Measurements from ENCODE around the gene PLA2G4A. TPM values are rescaled to one million over a fixed set of nuclear protein-coding genes. Genes with fewer than 3 reads are reported as not detected.

Gene PLA2G4A
- total RNA-seq, 3 donors from 2014 or later: 5.3 to 26.8 (median 6.9) TPM

DNA sequence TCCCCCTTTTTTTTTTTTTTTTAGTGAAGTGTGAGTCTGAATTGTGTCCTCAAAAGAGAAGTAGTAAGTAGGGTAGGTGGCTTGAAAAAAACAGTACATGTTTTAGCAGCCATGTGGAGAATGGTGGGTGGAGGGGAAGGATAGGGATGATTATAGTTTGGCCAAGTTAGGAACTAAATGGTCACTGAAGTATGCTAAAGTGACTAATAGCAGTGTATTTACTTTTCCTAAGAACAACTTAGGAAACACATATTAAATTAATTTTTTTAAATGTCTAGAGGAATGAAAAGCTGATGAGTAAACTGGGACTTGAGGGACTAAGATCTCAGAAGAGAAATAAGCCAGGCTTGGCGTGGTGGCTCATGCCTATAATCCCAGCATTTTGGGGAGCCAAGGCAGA lies 55.5 kb downstream of the PLA2G4A start:
- Histone ChIP-seq H3K4me3 (no peak overlapping the region), H3K9me3 (no peaks in the 10 kb centered on the region), H3K4me1 (ENCODE audit: low read depth) (no peaks in the 10 kb centered on the region), H3K36me3 (ENCODE audit: low read depth) (no peaks in the 10 kb centered on the region)
- TF ChIP-seq, protein P1, sequence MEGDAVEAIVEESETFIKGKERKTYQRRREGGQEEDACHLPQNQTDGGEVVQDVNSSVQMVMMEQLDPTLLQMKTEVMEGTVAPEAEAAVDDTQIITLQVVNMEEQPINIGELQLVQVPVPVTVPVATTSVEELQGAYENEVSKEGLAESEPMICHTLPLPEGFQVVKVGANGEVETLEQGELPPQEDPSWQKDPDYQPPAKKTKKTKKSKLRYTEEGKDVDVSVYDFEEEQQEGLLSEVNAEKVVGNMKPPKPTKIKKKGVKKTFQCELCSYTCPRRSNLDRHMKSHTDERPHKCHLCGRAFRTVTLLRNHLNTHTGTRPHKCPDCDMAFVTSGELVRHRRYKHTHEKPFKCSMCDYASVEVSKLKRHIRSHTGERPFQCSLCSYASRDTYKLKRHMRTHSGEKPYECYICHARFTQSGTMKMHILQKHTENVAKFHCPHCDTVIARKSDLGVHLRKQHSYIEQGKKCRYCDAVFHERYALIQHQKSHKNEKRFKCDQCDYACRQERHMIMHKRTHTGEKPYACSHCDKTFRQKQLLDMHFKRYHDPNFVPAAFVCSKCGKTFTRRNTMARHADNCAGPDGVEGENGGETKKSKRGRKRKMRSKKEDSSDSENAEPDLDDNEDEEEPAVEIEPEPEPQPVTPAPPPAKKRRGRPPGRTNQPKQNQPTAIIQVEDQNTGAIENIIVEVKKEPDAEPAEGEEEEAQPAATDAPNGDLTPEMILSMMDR (IDR thresholded peaks at IDR 0.05): no peak
- ATAC-seq (no peak), DNase-seq (no peak)
- intact Hi-C loops (cut with DNase I, micrococcal nuclease): no loop called here

DNA sequence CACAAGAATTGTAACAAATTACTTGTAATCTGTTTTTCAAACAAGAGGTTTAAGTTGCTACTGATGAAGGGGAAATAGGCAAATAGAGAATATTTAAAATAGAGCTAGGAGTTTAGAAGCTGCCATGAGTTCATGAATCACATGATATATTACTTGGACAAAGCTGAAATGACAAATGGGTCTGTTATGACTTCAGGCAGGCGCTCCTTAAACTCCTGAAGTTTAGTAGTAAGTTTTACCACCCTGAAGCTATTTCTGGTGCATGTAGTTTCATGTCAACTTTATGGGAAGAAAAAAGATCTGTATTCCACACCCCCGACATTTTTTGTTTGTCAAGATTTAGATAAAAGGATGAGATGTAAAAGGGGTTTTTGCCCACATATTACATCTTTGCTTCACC lies 58.5 kb downstream of the PLA2G4A start:
- ATAC-seq: no peak
- no peaks in the 10 kb centered on the region for H3K9me3 ChIP-seq
- H3K4me1 ChIP-seq (ENCODE audit: low read depth): no peaks in the 10 kb centered on the region
- DNase-seq: no peak
- no peaks in the 10 kb centered on the region for H3K36me3 ChIP-seq (ENCODE audit: low read depth)
- TF ChIP-seq, protein P1 (IDR thresholded peaks at IDR 0.05): no peak
- H3K4me3 ChIP-seq: no peak overlapping the region
- intact Hi-C loops (cut with DNase I, micrococcal nuclease): no loop called here

DNA sequence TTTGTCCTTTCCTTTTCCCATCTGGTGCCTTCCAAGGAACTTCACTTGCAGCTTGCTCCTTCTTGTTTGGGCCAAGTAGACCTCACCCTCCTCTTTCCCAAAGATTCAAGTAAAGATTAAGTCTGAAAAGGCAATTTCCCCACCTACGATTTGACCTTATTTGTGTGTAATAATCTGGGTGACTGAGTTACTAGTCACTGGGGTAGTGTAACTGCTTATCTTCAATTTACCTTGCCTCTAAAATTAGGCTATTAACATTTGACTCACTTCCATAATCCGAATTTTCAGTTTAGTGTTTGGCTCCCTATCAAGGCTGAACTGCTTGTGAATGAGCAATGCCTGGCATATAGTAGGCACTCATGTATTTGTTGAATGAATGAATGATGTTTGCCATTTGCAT lies 59.6 kb downstream of the PLA2G4A start:
- no peak for ATAC-seq
- Histone ChIP-seq H3K4me3 (no peak overlapping the region), H3K4me1 (ENCODE audit: low read depth) (no peaks in the 10 kb centered on the region), H3K36me3 (ENCODE audit: low read depth) (no peaks in the 10 kb centered on the region), H3K9me3 (no peaks in the 10 kb centered on the region)
- intact Hi-C loops (cut with DNase I, micrococcal nuclease): no loop called here
- DNase-seq: no peak
- TF ChIP-seq, protein P1 (IDR thresholded peaks at IDR 0.05): no peak

DNA sequence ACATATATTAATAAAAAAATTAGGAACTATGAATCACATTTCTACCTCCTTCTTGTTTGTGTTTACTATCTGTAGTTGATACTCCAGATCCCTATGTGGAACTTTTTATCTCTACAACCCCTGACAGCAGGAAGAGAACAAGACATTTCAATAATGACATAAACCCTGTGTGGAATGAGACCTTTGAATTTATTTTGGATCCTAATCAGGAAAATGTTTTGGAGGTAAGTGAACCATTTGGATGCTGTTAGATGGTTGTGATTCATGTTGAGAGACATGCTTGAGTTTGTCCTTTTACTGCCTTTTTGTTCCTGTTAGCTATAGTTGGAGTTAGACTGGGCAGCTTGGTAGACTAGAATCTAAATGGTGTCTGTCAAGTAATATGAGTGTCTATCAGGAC lies 64.2 kb downstream of the PLA2G4A start:
- Histone ChIP-seq H3K9me3 (no peaks in the 10 kb centered on the region), H3K4me1 (ENCODE audit: low read depth) (no peaks in the 10 kb centered on the region), H3K4me3 (no peak overlapping the region), H3K36me3 (ENCODE audit: low read depth) (no peaks in the 10 kb centered on the region)
- no peak for ATAC-seq
- no peak for DNase-seq
- intact Hi-C loops (cut with DNase I, micrococcal nuclease): no loop called here
- TF ChIP-seq, protein P1 (IDR thresholded peaks at IDR 0.05): no peak

DNA sequence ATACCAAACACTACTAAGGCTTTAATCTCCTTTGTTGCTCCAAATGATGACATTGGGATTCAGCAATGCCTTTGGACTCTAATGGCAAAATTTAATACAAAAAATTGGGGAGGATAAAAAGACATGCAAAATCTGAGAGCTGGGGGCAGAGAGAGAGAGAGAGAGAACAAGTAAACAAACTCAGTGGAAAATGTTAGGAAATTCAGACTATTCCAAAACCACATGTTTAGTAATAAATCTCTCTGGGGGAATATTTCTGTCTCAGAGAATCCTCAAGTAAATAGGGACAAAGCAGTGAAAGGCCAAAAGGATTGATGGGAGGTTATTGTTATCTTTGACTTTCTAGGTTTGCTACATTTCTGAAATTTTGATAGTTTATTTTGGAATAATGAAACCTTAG lies 65.7 kb downstream of the PLA2G4A start:
- no peaks in the 10 kb centered on the region for H3K36me3 ChIP-seq (ENCODE audit: low read depth)
- DNase-seq (no peak), ATAC-seq (no peak)
- no peaks in the 10 kb centered on the region for H3K9me3 ChIP-seq
- H3K4me1 ChIP-seq (ENCODE audit: low read depth): no peaks in the 10 kb centered on the region
- intact Hi-C loops (cut with DNase I, micrococcal nuclease): no loop called here
- TF ChIP-seq, protein P1 (IDR thresholded peaks at IDR 0.05): no peak
- H3K4me3 ChIP-seq: no peak overlapping the region

DNA sequence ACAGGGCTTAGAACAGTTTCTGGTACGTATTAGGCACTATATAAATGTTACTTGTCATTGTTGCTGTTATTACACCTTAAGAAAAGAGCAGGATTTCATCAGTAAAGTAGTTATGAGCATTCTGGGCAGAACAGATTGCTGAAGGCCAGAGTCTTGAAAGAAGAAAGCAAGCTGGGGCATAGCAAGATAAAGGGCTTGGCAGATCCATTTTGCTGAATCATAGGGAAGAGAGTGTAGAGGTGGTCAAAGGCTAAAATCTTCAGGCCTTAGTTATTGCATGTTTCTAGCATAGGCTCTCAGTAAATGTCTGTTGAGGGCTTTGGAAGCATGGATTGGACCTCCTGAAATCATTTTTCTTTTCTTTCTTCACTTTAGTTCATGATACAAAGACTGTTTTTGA lies 67.5 kb downstream of the PLA2G4A start:
- H3K36me3 ChIP-seq (ENCODE audit: low read depth): no peaks in the 10 kb centered on the region
- no peak overlapping the region for H3K4me3 ChIP-seq
- no peaks in the 10 kb centered on the region for H3K9me3 ChIP-seq
- no peaks in the 10 kb centered on the region for H3K4me1 ChIP-seq (ENCODE audit: low read depth)
- intact Hi-C loops (cut with DNase I, micrococcal nuclease): no loop called here
- ATAC-seq: no peak
- TF ChIP-seq, protein P1 (IDR thresholded peaks at IDR 0.05): no peak
- no peak for DNase-seq

All from mucosa of descending colon (tissue), 3 donors.